Urothelium cell line (cell line): Measurements from ENCODE around the gene SEZ6L.

Experiments used
- DNase-seq: peaks from one replicate; pipeline ENCODE4 v3.0.0; 2011; ENCODE audit warnings: low spot score, mixed read lengths
- FAIRE-seq: peaks from 2 replicates; lab custom pipeline; 2011; peaks lifted over from hg19 to GRCh38; lab: Jason Lieb, UNC

The SEZ6L gene

GRCh38 chr22:26172389-26172990 is 3.2 kb downstream of the SEZ6L start:
- FAIRE-seq (peak; percentile 88), DNase-seq (peak; percentile 85)

DNA sequence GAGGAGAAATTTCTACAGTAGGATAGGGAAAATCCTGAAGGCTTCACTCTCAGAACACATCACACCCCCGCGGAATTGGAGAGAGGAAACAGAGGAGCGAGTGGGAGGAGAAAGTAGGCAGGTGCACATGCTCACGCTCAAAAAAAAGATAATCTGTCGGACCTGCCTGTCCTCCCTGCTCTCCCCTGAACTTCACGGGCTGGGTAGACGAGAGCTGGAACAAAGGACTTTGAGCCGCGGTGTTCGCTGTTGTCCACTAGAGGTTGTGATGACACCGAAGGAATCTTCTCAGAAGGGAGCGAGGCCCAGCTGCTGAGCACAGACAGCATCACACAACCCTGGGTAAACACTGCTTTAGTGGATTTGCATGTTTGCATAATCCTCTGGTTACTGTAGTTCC is 5.0 kb downstream of the SEZ6L start:
- peak; percentile 64 for DNase-seq

GRCh38 chr22:26182723-26183122 is 13.5 kb downstream of the SEZ6L start:
- DNase-seq (no peak), FAIRE-seq (no peak)

More for the DNA sequence above, 5.0 kb downstream of the SEZ6L start:
- FAIRE-seq, result no peak

GRCh38 chr22:26185190-26185589 is 15.9 kb downstream of the SEZ6L start:
- DNase-seq (no peak), FAIRE-seq (no peak)

DNA sequence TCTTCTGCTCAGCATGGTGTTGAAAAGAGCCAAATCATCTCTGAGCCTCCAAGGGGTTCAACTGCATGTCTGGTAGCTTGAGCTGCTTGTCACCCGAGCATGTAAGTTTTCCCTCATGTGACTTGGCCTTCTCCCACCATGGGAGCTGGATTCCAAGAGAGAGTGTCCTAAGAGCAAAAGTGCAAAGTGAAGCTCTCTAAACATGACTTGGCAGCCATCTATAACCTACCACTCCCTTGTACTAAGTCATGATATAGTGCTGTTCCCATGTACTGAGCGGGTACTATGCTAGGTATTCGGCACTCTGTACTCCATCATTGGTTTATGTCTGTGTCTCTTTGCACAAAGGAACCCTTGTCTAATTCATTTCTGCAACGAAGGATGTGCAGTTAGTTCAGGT is 19.1 kb downstream of the SEZ6L start:
- DNase-seq, result no peak
- FAIRE-seq, result peak; percentile 87

- FAIRE-seq (peak; percentile 91), DNase-seq (no peak)
These were observed 25.1 kb downstream of the SEZ6L start for GRCh38 chr22:26194313-26194712.

DNA sequence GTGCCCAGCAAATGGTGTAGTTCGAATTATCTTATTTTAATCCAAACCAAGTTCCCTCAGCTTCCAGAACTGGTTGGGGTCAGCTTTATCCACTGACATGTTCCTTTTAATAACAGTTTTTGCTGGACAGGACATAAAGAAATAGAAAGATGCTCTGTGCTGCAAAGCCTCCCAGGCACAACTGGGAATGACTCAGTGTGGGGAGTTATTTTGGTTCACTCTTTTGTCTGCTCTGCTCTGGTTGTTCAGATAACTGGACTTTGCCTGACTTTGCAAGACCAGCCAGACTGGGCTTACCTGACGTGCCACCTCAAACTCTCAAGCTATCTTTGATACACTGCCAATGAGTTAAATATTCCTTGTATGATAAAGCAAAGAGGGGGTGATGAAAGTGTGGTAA is 25.6 kb downstream of the SEZ6L start:
- DNase-seq, result no peak
- FAIRE-seq, result peak; percentile 79

GRCh38 chr22:26196657-26197056 is 27.4 kb downstream of the SEZ6L start:
- DNase-seq (no peak), FAIRE-seq (peak; percentile 84)

DNA sequence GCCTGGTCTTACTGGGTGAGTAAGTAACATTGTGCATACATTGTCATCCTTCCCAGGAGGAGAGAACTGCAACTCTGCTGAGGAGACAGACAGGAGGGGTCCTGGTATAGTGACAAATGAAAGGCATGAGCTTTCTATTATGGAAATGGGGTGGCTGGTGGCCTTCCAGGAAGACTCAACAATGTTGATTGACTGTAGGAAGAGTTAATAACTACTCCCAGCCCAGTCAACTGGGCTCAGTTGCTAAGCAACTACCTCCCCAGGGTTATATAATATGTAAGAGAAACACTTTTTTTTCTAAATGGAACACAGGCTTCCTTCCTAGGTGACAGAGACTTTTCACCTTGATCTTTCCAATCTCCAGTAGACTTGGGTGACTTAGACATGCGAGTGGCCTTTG is 28.2 kb downstream of the SEZ6L start:
- FAIRE-seq (no peak), DNase-seq (no peak)

GRCh38 chr22:26199665-26200064 is 30.4 kb downstream of the SEZ6L start:
- no peak for FAIRE-seq
- no peak for DNase-seq

DNA sequence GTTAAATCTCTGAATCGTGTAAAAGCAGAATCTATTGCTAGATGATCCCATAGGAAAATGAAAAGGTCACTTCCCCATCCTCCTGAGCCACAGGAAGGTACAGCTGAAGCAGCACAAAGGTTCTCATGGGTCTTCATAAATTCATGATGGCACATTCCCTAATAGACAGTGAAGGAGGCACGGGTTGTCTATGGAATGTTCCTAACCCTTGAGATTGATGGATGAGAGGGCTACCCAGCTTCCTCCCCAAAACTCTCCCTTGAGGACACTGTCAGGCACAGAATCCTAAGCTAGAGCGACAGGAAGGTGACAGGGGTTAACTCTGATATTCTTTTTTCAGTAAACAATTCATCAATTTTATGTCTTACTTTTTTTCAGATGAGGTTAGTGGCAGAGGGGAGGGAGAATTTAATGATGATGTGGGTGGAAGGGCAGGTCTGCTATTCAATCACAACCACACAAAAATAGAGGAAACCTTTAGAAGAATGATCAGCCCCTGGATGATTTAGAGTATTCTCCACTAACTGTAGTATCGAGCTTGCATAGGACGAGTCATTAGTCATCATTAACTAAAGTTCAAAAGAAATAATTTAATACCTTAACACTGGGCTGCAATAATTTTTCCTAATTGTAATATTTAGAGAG is 33.1 kb downstream of the SEZ6L start:
- FAIRE-seq, result peak; percentile 56
- no peak for DNase-seq

DNA sequence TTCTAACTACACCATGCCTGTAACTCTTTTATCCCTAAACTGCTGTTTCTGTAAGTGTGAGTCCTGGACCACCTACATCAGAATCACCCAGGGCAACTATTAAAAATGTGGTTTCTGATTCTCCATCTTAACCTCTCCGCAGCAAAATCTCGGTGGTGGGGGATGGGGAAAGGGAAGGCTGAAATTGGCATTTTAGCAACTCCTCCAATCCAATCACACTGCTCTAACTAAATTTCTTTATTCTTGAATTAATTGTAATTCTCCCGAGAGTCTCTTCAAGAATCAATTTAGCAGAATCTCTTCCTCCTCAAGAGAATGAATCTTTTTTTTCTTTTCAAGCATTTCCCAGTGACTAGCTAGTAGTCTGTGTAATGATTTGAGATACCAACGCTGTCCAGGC is 36.2 kb downstream of the SEZ6L start:
- no peak for FAIRE-seq
- DNase-seq, result no peak

DNA sequence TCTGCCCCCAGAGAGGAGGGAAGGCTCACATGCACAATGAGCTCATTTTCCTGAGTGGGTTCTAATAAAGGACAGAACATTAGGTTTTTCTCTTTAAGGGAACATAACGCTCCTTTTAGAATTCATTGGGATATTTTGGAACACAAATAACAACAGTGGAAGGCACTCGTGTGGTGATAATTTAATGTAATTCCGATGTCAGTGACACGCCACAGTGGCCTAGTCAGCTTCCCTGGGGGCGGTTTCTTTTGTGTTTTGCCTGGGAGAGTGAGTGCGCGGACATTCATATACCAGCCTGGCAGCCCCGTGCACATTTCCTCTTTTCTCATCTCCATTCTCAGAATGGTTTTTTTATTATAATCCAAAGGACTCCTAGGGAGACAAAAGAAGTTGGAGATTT is 41.1 kb downstream of the SEZ6L start:
- no peak for FAIRE-seq

DNA sequence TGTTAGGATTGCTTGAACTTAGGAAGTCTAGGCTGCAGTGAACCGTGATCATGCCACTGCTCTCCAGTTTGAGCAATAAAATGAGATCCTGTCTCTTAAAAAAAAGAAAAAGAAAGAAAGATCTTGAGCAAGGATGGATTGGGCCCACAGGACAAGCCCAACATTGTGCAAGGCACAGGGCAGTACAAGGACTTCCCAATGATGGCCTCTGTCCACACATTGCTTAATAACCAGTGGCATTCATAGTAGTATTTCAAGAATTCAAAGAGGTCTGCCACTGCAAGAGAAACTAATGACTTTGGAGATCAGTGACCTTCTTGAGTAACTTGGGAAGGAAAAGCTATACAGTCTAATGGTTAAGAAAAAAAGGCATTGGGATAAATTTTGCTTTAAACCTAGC is 44.6 kb downstream of the SEZ6L start:
- no peak for DNase-seq
- FAIRE-seq, result peak; percentile 61

More for the DNA sequence above, 41.1 kb downstream of the SEZ6L start:
- DNase-seq, result no peak

DNA sequence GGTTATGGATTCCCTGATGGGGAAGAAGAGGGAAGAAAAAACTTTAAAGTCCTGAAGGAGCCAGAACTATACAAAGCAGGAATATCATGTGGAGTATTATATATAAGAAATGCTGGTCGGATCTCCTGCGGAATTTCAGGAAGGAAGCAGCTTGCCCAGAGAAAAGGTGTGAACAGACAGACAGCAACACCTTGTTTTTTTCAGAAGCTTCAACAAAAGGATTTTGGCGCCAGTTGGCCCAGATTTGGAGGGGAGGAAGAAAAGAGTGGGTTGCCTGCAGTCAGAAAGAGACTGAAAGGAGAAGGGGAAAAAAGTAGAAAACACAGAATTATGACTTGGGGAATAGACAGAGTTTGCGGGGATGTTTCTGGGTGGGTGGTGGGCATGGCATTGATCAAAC is 45.2 kb downstream of the SEZ6L start:
- DNase-seq (no peak), FAIRE-seq (peak; percentile 46)

GRCh38 chr22:26215736-26216135 is 46.5 kb downstream of the SEZ6L start:
- DNase-seq, result peak; percentile 35
- FAIRE-seq, result peak; percentile 66

- no peak for DNase-seq
These were observed 55.9 kb downstream of the SEZ6L start for GRCh38 chr22:26225207-26225606.

GRCh38 chr22:26226538-26227297 is 57.5 kb downstream of the SEZ6L start:
- FAIRE-seq (peak; percentile 17), DNase-seq (no peak)

More at GRCh38 chr22:26225207-26225606, 55.9 kb downstream of the SEZ6L start:
- no peak for FAIRE-seq

GRCh38 chr22:26229910-26230309 is 60.6 kb downstream of the SEZ6L start:
- DNase-seq (no peak), FAIRE-seq (no peak)

GRCh38 chr22:26234296-26234695 is 65.0 kb downstream of the SEZ6L start:
- peak; percentile 32 for FAIRE-seq

DNA sequence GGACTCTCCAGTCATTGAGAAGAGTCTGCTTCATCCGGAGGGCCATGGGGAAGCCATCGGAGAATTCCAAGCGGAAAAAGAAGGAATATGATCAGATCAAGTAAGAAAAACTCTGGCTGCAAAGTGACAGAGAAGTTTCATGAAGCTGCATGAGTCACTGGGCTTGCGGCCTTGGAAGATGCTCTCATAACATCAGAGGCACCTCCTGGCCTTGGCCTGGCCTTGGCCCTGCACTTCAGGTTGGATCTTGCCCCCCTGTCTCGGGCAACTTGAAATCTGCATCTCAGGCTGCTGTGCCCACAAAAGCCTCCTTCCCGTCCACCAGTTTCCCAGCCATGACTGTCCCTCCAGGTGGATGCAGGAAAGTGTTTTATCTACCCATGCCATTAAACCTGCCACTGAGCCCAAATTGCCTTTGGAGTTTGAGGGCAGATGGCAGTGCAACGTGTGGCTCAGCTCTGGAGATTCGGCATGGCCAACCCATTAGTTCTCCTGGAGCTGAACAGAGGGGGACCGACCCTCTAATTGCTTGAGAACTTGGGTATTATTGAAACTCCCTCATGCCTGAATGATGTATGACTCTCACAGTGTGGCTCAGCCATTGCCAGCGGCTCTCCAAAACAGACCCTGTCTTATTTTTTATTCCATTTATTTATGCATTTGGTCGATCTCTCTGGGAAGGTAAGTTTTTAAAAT is 66.7 kb downstream of the SEZ6L start:
- FAIRE-seq (no peak), DNase-seq (no peak)

More at GRCh38 chr22:26234296-26234695, 65.0 kb downstream of the SEZ6L start:
- DNase-seq, result no peak
